Measurements from ENCODE around the gene ARHGAP44.

GRCh38 chr17:12964840-12965239, 175.5 kb downstream of the ARHGAP44 start:
- TF ChIP-seq CTCF (IDR thresholded peaks at IDR 0.05; ENCODE audit: low read depth, low read length): no peak
- TF ChIP-seq POLR2A (IDR thresholded peaks at IDR 0.05; ENCODE audit: extremely low read depth, insufficient read length): no peak
- no peak for TF ChIP-seq MAX (IDR thresholded peaks at IDR 0.05; ENCODE audit: low read depth, low read length)

Measured in NB4 (cell line).